H1 (cell line): ENCODE measurements around the gene INVS. TPM values are rescaled to one million over a fixed set of nuclear protein-coding genes. Genes with fewer than 3 reads are reported as not detected.
"Not testable (repeated sequence)": the region's sequence is repeated elsewhere in the genome, so short reads cannot be mapped to it uniquely, and the experiment has no call there.

Experiments used
- CTCF ChIA-PET: fragments of 300-600 bp; sonication (Branson Sonifier 250); formaldehyde crosslinking; loops from one replicate; lab custom pipeline; 2021; ENCODE audit not compliant: partially characterized antibody; lab: Charles Lee
- POLR2A ChIA-PET: fragments of 300-600 bp; sonication (Branson Sonifier 250); formaldehyde crosslinking; loops from one replicate; lab custom pipeline; 2021; ENCODE audit warnings: inconsistent platforms; ENCODE audit not compliant: partially characterized antibody; lab: Charles Lee
- DNase-seq, 2 experiments: peaks; one replicate each; pipeline versions ENCODE4 v3.0.0 to v3.0.0-alpha.2; 2010 to 2022; ENCODE audit warnings: low spot score in 2 of 2, low read depth in 1 of 2, mixed read lengths in 1 of 2
- FAIRE-seq: peaks from 2 replicates; lab custom pipeline; 2011; peaks lifted over from hg19 to GRCh38; lab: Jason Lieb, UNC
- H2AFZ ChIP-seq: 2 replicates; pipeline ENCODE4 v1.8.1; 2012; ENCODE audit warnings: low read length, inconsistent platforms
- H2AK5ac ChIP-seq: 2 replicates; pipeline ENCODE4 v1.6.1; 2013; ENCODE audit warnings: low read depth, low read length
- H2BK120ac ChIP-seq: replicated peaks from 2 replicates; pipeline ENCODE3; 2013; ENCODE audit warnings: low read depth, low read length, inconsistent platforms
- H2BK12ac ChIP-seq: 2 replicates; pipeline ENCODE4 v1.6.1; 2013; ENCODE audit warnings: low read depth, low read length
- H2BK15ac ChIP-seq: 2 replicates; pipeline ENCODE4 v1.6.1; 2013; ENCODE audit warnings: low read length
- H2BK20ac ChIP-seq: 2 replicates; pipeline ENCODE4 v1.6.1; 2013; ENCODE audit warnings: low read length
- H2BK5ac ChIP-seq: 2 replicates; pipeline ENCODE4 v1.6.1; 2013; ENCODE audit warnings: low read depth, low read length
- H3K14ac ChIP-seq: 2 replicates; pipeline ENCODE4 v1.6.1; 2013; ENCODE audit warnings: inconsistent platforms; ENCODE audit not compliant: insufficient read length
- H3K18ac ChIP-seq: 2 replicates; pipeline ENCODE4 v1.6.1; 2013; ENCODE audit warnings: low read length; ENCODE audit errors: extremely low read depth
- H3K23ac ChIP-seq: 2 replicates; pipeline ENCODE4 v1.6.1; 2013; ENCODE audit warnings: inconsistent platforms; ENCODE audit not compliant: insufficient read length
- H3K23me2 ChIP-seq: 2 replicates; pipeline ENCODE4 v1.6.1; 2013; ENCODE audit warnings: low read depth, low read length
- H3K27ac ChIP-seq: 2 replicates; pipeline ENCODE4 v1.6.1; 2011; ENCODE audit warnings: low read depth, low read length, inconsistent platforms
- H3K27me3 ChIP-seq, 4 experiments: replicated peaks in 1 of 4; 1 replicate in 1 of 4; 2 replicates in 3 of 4; pipeline versions ENCODE4 v1.6.1 to v1.8.1; 2011 to 2013; ENCODE audit warnings: low read length in 3 of 4, mild to moderate bottlenecking in 3 of 4, inconsistent platforms in 2 of 4, mixed read lengths in 2 of 4, moderate library complexity in 1 of 4; ENCODE audit not compliant: control insufficient read depth in 3 of 4, insufficient read depth in 3 of 4; ENCODE audit errors: extremely low read depth in 1 of 4
- H3K36me3 ChIP-seq, 4 experiments: 2 replicates each; pipeline versions ENCODE4 v1.6.1 to v1.8.1; 2011 to 2013; ENCODE audit warnings: mild to moderate bottlenecking in 4 of 4, low read length in 3 of 4, moderate library complexity in 2 of 4, control low read depth in 1 of 4, inconsistent platforms in 1 of 4; ENCODE audit not compliant: insufficient read depth in 4 of 4, control insufficient read depth in 2 of 4
- H3K4ac ChIP-seq: replicated peaks from 2 replicates; pipeline ENCODE3; 2013; ENCODE audit warnings: low read length, low read depth, mixed read lengths, inconsistent platforms; ENCODE audit not compliant: insufficient read length
- H3K4me1 ChIP-seq, 4 experiments: replicated peaks in 1 of 4; 1 replicate in 1 of 4; 2 replicates in 3 of 4; pipeline versions ENCODE4 v1.6.1 to v1.8.1; 2011 to 2013; ENCODE audit warnings: low read length in 3 of 4, inconsistent platforms in 2 of 4, mixed read lengths in 1 of 4; ENCODE audit not compliant: insufficient read depth in 4 of 4, control insufficient read depth in 3 of 4
- H3K4me2 ChIP-seq, 2 experiments: 2 replicates each; pipeline versions ENCODE4 v1.6.1 to v1.8.1; 2011 to 2013; ENCODE audit warnings: low read depth in 2 of 2, low read length in 2 of 2, control low read depth in 1 of 2, inconsistent platforms in 1 of 2, mild to moderate bottlenecking in 1 of 2; ENCODE audit not compliant: insufficient read depth in 1 of 2
- H3K4me3 ChIP-seq, 4 experiments: fragments of 200-600, 300-600 bp in 1 of 4; sonication (generic), shearing (Covaris generic), sonication (Bioruptor Twin) in 1 of 4; 2 replicates each; pipeline versions ENCODE4 v1.5.1 to v1.8.1; 2011 to 2016; ENCODE audit warnings: low read length in 4 of 4, low read depth in 3 of 4, control low read depth in 2 of 4, inconsistent platforms in 2 of 4, mild to moderate bottlenecking in 2 of 4, mixed read lengths in 1 of 4, moderate library complexity in 1 of 4; ENCODE audit not compliant: insufficient read depth in 2 of 4; ENCODE audit errors: extremely low read depth in 1 of 4
- H3K56ac ChIP-seq: replicated peaks from 2 replicates; pipeline ENCODE3; 2013; ENCODE audit warnings: low read depth, mild to moderate bottlenecking, mixed read lengths, low read length, inconsistent platforms; ENCODE audit not compliant: insufficient read length
- H3K79me1 ChIP-seq: 2 replicates; pipeline ENCODE4 v1.6.1; 2013; ENCODE audit warnings: low read depth, low read length, control low read depth
- H3K79me2 ChIP-seq, 2 experiments: 2 replicates each; pipeline versions ENCODE4 v1.6.1 to v1.8.1; 2012 to 2013; ENCODE audit warnings: low read length in 2 of 2, mild to moderate bottlenecking in 2 of 2, inconsistent platforms in 1 of 2; ENCODE audit not compliant: insufficient read depth in 2 of 2, control insufficient read depth in 1 of 2
- H3K9ac ChIP-seq, 4 experiments: replicated peaks in 1 of 4; 1 replicate in 1 of 4; 2 replicates in 3 of 4; pipeline versions ENCODE4 v1.6.1 to v1.8.1; 2011 to 2013; ENCODE audit warnings: low read depth in 3 of 4, low read length in 3 of 4, control low read depth in 2 of 4, mild to moderate bottlenecking in 2 of 4, moderate library complexity in 2 of 4, inconsistent platforms in 1 of 4; ENCODE audit errors: extremely low read depth in 1 of 4
- H3K9me3 ChIP-seq, 2 experiments: 2 replicates each; pipeline versions ENCODE4 v1.6.1 to v1.8.1; 2012 to 2013; ENCODE audit warnings: mild to moderate bottlenecking in 2 of 2, moderate library complexity in 2 of 2, control low read depth in 1 of 2, inconsistent platforms in 1 of 2, low read depth in 1 of 2, low read length in 1 of 2, mixed read lengths in 1 of 2; ENCODE audit not compliant: insufficient read depth in 2 of 2
- H4K20me1 ChIP-seq, 2 experiments: replicated peaks in 1 of 2; 2 replicates each; pipeline versions ENCODE3 to v1.8.1; 2011 to 2013; ENCODE audit warnings: inconsistent platforms in 2 of 2, low read length in 2 of 2, mild to moderate bottlenecking in 1 of 2; ENCODE audit not compliant: insufficient read depth in 2 of 2, control insufficient read depth in 1 of 2
- H4K5ac ChIP-seq: 2 replicates; pipeline ENCODE4 v1.6.1; 2013; ENCODE audit warnings: low read length, low read depth, mixed read lengths, inconsistent platforms; ENCODE audit not compliant: insufficient read length
- H4K8ac ChIP-seq: 2 replicates; pipeline ENCODE4 v1.8.0; 2013; ENCODE audit warnings: mild to moderate bottlenecking, moderate library complexity, low read length, inconsistent platforms; ENCODE audit not compliant: insufficient read depth; ENCODE audit errors: extremely low read depth
- H4K91ac ChIP-seq: replicated peaks from 2 replicates; pipeline ENCODE3; 2013; ENCODE audit warnings: low read length, mixed read lengths, inconsistent platforms; ENCODE audit not compliant: insufficient read length
- WGBS, 2 experiments: shearing (Covaris generic) in 1 of 2; methylation state at CpG; one replicate each; pipeline versions ENCODE4 v1.1.6 to v1.1.7; 2013 to 2015; ENCODE audit warnings: low lambda C conversion rate in 2 of 2, mixed read lengths in 2 of 2, inconsistent platforms in 1 of 2, low coverage in 1 of 2, missing lambda C conversion rate in 1 of 2; ENCODE audit not compliant: insufficient replicate concordance in 2 of 2, insufficient coverage in 1 of 2, insufficient read length in 1 of 2; ENCODE audit errors: extremely low coverage in 1 of 2, missing lambda C conversion rate in 1 of 2; 5-methylcytosine and 5-hydroxymethylcytosine counted together
- polyA plus RNA-seq, 7 experiments: library from polyadenylated mRNA; depleted of rRNA in 3 of 7; stranded (reverse) in 5 of 7; unstranded in 2 of 7; fragments of >200 nt in 5 of 7; fragments of 200-250 nt in 2 of 7; gene quantifications; 1 replicate in 5 of 7; 2 replicates in 1 of 7; 4 replicates in 1 of 7; pipeline versions ENCODE4 v1.2.1 to v1.2.3, GENCODE V29; 2011 to 2013; ENCODE audit warnings: missing spikeins in 2 of 7, mixed read lengths in 2 of 7
- total RNA-seq: library from RNA; stranded (reverse); fragmentation: NEBNext Ultra II Directional; extraction: Animal tissue kit (Norgen Biotek cat#: 25700); gene quantifications from 2 replicates; pipeline ENCODE4 v1.2.1, GENCODE V29; 2021

INVS gene
- total and polyA plus RNA-seq, 2 of the 8 experiments (the other 6 are each of a cell fraction or from before 2014, with no cell fraction given), result 4.1 to 6.9 TPM

DNA sequence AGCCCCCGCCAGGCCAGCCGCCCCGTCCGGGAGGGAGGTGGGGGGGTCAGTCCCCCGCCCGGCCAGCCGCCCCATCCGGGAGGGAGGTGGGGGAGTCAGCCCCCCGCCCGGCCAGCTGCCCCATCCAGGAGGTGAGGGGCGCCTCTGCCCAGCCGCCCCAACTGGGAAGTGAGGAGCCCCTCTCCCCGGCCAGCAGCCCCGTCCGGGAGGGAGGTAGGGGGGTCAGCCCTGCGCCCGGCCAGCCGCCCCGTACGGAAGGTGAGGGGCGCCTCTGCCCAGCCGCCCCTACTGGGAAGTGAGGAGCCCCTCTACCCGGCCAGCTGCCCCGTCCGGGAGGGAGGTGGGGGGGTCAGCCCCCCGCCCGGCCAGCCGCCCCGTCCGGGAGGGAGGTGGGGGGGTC is 31.1 kb upstream of the INVS start:
- H3K4me2 ChIP-seq, CTCF ChIA-PET, H3K4ac ChIP-seq, H4K20me1 ChIP-seq, H3K4me3 ChIP-seq, POLR2A ChIA-PET, H3K4me1 ChIP-seq, H3K36me3 ChIP-seq, H2BK12ac ChIP-seq, H3K27ac ChIP-seq, H3K79me2 ChIP-seq, FAIRE-seq, H3K9ac ChIP-seq, H3K79me1 ChIP-seq, H2AFZ ChIP-seq, H3K56ac ChIP-seq, H4K5ac ChIP-seq, H3K14ac ChIP-seq, H2AK5ac ChIP-seq, H2BK5ac ChIP-seq, H2BK20ac ChIP-seq, H4K91ac ChIP-seq, H3K23ac ChIP-seq, H3K23me2 ChIP-seq, H4K8ac ChIP-seq, DNase-seq, H3K18ac ChIP-seq, H2BK120ac ChIP-seq, H3K27me3 ChIP-seq, H2BK15ac ChIP-seq: not testable (repeated sequence)
- H3K9me3 ChIP-seq, result peaks cover 2 to 12% of the 10 kb centered on the region in 2 experiments; a peak in 2 of 4 replicates
- no CpG with 5 or more reads among the region's 30 CpGs for WGBS, 2 experiments

DNA sequence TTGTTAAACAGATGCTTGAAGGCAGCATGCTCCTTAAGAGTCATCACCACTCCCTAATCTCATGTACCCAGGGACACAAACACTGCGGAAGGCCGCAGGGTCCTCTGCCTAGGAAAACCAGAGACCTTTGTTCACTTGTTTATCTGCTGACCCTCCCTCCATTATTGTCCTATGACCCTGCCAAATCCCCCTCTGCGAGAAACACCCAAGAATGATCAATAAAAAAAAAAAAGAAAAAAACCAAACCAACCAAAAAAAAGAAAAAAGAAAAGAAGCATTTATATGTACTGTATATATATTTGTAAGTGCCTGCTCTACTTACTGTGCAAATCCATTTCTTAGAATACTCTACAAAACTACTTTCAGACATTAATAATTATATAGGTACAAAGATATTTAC is 30.0 kb upstream of the INVS start:
- H3K14ac ChIP-seq, H2BK120ac ChIP-seq, H2BK20ac ChIP-seq, H2BK12ac ChIP-seq, H3K36me3 ChIP-seq, H3K23ac ChIP-seq, H3K27me3 ChIP-seq, H3K56ac ChIP-seq, H2BK15ac ChIP-seq, H3K18ac ChIP-seq, H3K27ac ChIP-seq, H3K4me1 ChIP-seq, H3K79me2 ChIP-seq, H3K4me2 ChIP-seq, H4K5ac ChIP-seq, H3K79me1 ChIP-seq, H3K23me2 ChIP-seq, FAIRE-seq, H3K4ac ChIP-seq, POLR2A ChIA-PET, H2AK5ac ChIP-seq, H4K20me1 ChIP-seq, H4K91ac ChIP-seq, H4K8ac ChIP-seq, H3K9ac ChIP-seq, DNase-seq, H2BK5ac ChIP-seq, H2AFZ ChIP-seq, CTCF ChIA-PET, H3K4me3 ChIP-seq: not testable (repeated sequence)
- peaks cover 2 to 12% of the 10 kb centered on the region in 2 experiments; a peak in 2 of 4 replicates for H3K9me3 ChIP-seq
- WGBS, 2 experiments, result no CpG with 5 or more reads among the region's 3 CpGs
